Stomach smooth muscle (tissue), 2 donors: ENCODE results near the gene CLIC3.

ENCODE experiments used
- H3K27ac ChIP-seq: one replicate; pipeline ENCODE4 v1.7.0; 2013; ENCODE audit warnings: mild to moderate bottlenecking, low read length, inconsistent platforms
- H3K27me3 ChIP-seq, 2 donors: one replicate each; pipeline ENCODE4 v1.7.0; 2013; ENCODE audit warnings: low read length in 2 of 2; ENCODE audit not compliant: insufficient read depth in 2 of 2, control insufficient read depth in 1 of 2
- H3K36me3 ChIP-seq, 2 donors: one replicate each; pipeline ENCODE4 v1.7.0; 2013; ENCODE audit warnings: low read length in 2 of 2; ENCODE audit not compliant: control insufficient read depth in 2 of 2, insufficient read depth in 2 of 2
- H3K4me1 ChIP-seq: one replicate; pipeline ENCODE4 v1.7.0; 2013; ENCODE audit warnings: low read length; ENCODE audit not compliant: control insufficient read depth, insufficient read depth
- H3K4me3 ChIP-seq, 2 donors: one replicate each; pipeline ENCODE4 v1.7.0; 2013; ENCODE audit warnings: low read length in 2 of 2
- H3K9ac ChIP-seq, 2 donors: one replicate each; pipeline ENCODE4 v1.7.0; 2013; ENCODE audit warnings: low read length in 2 of 2, mild to moderate bottlenecking in 1 of 2
- H3K9me3 ChIP-seq, 2 donors: one replicate each; pipeline ENCODE4 v1.7.0; 2013; ENCODE audit warnings: low read length in 2 of 2; ENCODE audit not compliant: control insufficient read depth in 2 of 2
- donor health status: healthy.
- donor health status: Pancreatic carcinoma.

CLIC3 gene

DNA sequence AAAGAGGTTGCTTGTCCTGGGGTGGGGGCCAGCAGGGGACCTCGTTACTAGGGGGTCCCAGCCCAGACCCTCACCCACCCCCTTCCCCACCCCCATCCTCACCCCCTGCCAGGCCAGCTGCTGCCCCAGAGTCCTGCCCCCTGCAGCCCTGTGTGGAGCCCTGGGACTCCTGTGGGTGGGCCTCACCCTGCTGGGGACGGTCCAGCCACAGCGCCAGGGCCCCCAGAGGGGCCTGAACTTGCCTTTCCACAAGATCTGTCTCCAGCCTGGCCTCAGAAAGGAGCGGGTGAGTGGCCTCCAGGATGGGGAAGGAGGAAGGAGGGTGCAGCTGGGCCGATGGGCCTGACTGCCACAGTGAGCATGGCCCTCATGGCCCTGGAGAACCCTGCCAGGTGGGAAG, 26.6 kb downstream of the CLIC3 start:
- no peak overlapping the region for H3K4me3 ChIP-seq
- no peak overlapping the region for H3K27ac ChIP-seq
- peaks cover 0 to 3% of the 10 kb centered on the region in 2 donors for H3K27me3 ChIP-seq
- no peaks in the 10 kb centered on the region for H3K9me3 ChIP-seq
- H3K36me3 ChIP-seq, result no peaks in the 10 kb centered on the region
- H3K4me1 ChIP-seq, result peaks cover 2% of the 10 kb centered on the region
- no peak overlapping the region for H3K9ac ChIP-seq

DNA sequence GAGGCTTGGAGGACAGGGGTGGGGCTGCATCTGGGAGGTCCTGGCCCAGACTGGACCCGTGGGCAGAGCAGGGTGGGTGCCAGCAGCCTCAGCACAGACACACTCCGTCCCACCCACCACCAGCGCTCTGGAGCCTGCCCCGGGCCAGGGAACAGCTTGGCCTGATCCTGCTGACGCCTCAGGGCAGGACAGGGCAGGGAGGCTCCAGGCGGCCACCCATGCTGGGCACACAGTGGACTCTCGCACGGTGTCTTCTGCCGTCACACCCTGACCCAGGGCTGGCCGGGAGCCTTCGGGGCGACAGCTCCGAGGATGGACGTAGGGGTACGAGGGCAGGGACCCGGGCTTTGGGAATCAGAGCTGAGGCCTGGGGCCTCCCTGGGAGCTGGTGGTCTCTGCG, 27.2 kb downstream of the CLIC3 start:
- peaks cover 2% of the 10 kb centered on the region for H3K4me1 ChIP-seq
- H3K27ac ChIP-seq, result no peak overlapping the region
- H3K9me3 ChIP-seq, result no peaks in the 10 kb centered on the region

DNA sequence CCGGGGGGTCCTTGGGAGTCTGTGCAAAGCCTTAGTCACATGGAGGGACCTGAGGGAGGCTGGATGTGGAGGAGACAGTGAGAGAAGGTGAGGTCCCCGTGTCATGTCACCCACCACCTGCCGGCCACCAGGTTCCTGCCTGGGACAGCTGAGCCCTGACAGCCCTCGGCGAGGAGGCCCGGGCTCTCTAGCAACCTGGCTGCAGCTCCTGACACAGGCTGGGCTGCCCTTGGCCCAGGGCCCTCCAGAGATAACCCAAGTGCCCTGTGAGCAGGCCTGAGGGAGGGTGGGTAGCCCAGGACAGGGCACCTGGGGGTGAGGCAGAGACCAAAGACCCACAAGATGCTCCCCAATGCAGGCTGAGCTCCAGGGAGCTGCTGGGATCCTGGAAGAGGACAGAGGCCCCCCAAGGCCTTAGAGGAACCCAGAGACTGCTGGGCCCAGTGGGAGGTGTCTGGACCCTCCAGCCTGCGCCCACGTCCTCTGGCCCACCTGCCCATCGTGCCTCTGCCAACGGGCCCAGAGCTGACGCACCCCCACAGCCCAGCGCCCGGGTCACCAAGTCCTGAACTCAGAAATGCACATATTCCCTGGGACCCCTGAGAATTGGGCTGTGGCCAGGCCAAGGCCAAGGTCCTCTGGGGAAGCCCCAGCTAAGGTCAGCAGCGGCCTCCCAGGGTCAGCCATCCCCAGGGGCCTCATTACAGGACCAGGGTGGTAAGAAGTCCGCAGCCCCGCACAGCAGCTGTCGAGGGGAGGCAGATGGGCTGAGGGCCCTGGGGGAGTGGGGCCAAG, 27.8 kb downstream of the CLIC3 start:
- Histone ChIP-seq H3K4me1 (peaks cover 2% of the 10 kb centered on the region), H3K27me3 (peaks cover 0 to 3% of the 10 kb centered on the region in 2 donors), H3K36me3 (no peaks in the 10 kb centered on the region), H3K4me3 (no peak overlapping the region), H3K27ac (no peak overlapping the region), H3K9ac (no peak overlapping the region), H3K9me3 (no peaks in the 10 kb centered on the region)

More for the DNA sequence above, 27.2 kb downstream of the CLIC3 start:
- no peak overlapping the region for H3K9ac ChIP-seq
- no peaks in the 10 kb centered on the region for H3K36me3 ChIP-seq
- H3K4me3 ChIP-seq, result no peak overlapping the region
- peaks cover 0 to 3% of the 10 kb centered on the region in 2 donors for H3K27me3 ChIP-seq

DNA sequence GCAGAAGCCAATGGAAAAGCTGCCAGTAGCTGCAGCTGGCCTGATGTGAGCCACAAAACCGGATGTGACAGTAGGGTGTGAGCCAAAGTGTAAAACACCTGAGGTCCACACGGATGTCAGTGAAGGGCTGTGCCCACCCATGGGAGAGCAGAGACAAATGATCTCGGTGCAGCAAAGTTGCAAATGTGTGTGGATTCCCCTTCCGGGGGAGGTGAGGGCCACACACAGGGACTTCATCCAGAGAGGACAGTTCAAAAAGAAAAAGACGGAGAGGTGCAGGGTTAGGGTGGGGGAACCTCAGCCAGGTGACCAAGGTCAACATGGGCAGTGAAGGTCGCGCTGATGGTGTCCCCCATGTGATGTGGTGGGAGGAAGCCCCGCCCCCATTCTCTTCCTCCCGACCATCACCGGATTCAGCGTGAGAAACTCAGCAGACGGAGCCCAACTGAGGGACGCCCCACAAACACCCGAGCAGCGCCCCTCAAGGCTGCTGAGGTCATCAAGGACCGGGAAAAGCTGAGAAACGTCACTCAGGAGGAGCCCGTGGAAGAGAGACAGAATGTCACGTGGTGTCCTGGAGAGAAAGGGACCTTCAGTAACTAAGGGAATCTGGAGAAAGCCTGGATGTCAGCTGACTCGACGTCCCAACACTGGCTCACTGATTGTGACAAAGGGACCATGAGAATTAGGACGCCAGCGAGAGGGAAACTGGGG, 30.4 kb downstream of the CLIC3 start:
- H3K27ac ChIP-seq, result no peak overlapping the region
- no peaks in the 10 kb centered on the region for H3K9me3 ChIP-seq
- H3K4me1 ChIP-seq, result peaks cover 4% of the 10 kb centered on the region
- no peak overlapping the region for H3K9ac ChIP-seq
- H3K4me3 ChIP-seq, result no peak overlapping the region
- no peaks in the 10 kb centered on the region for H3K36me3 ChIP-seq
- peaks cover 0 to 3% of the 10 kb centered on the region in 2 donors for H3K27me3 ChIP-seq

DNA sequence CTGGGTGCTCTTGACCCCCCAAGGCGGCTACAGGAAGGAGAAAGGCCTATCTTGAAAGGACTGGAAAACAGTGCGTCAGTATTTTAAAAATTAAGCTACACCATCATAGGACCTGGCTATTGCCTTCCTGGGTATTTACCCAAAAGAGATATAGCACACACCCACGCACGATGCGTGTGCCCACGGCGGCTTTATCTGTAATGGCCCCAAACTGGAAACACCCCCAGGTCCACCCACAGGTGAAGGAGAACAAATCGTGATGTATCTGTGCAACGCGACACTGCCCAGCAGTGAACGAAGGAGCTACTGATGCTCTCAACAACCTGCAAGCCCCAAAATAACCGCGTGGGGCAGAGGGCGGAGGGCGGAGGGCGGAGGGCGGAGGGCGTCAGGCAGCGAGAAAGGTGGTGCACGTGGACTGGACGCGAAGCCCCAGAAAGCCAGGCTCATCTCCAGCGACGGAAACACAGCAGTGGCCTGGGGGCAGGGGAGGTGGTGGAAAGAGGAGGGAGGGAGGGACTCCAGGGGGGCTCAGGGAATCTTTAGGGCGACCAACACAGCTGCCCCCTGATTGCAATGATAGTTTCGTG, 31.4 kb downstream of the CLIC3 start:
- Histone ChIP-seq H3K9me3 (no peaks in the 10 kb centered on the region), H3K4me3 (no peak overlapping the region), H3K4me1 (peaks cover 4% of the 10 kb centered on the region), H3K27ac (no peak overlapping the region), H3K27me3 (peaks cover 0 to 3% of the 10 kb centered on the region in 2 donors), H3K9ac (no peak overlapping the region), H3K36me3 (no peaks in the 10 kb centered on the region)

DNA sequence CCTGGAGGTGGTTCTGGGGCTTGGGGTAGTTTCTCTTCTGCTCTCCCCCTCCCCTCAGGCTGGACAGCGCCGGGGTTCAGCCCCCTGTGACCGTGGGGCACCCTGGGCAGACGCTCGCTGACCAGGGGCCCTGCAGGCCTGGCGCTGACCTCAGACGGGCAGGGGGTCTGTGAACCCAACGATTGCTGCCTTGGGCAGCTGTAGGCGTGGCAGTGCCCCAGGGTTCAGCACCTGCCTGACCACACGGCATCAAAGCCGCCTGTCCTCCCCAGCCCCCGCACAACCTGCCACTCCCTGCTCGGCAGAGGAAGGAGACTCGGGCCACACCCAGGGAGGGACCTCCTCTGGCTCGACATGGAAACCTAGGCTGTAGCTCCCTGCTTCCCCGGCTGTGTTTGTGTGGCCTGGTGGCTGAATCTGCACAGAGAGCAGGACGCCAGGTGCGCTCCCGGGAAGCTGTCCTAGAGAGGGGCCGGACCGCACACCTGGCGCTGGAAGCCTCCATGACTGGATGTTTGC, 32.1 kb downstream of the CLIC3 start:
- peaks cover 4% of the 10 kb centered on the region for H3K4me1 ChIP-seq
- no peak overlapping the region for H3K9ac ChIP-seq
- H3K27me3 ChIP-seq, result peaks cover 0 to 3% of the 10 kb centered on the region in 2 donors
- H3K4me3 ChIP-seq, result no peak overlapping the region
- H3K36me3 ChIP-seq, result no peaks in the 10 kb centered on the region
- no peaks in the 10 kb centered on the region for H3K9me3 ChIP-seq
- no peak overlapping the region for H3K27ac ChIP-seq

DNA sequence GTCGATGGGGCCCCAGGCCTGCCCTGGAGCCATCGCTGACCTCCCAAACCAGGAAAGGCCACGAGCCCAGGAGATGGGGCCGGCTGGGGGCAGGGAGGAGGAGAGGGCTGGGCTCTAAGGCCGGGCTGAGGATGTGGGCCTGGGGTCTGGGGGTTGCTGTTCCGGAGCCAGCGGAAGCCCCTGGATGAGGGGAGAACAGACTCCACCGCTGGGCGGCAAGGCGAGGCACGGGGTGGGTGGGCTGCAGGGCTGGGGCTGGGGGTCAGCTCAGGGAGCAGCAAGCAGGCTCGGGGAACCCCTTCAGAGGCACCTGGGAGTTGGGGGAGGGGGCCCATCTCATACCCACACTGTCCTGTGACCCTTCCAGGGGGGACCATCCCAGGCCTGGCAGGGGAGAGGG, 32.6 kb downstream of the CLIC3 start:
- H3K27ac ChIP-seq, result no peak overlapping the region
- H3K4me3 ChIP-seq, result no peak overlapping the region
- H3K36me3 ChIP-seq, result no peaks in the 10 kb centered on the region
- peaks cover 3% of the 10 kb centered on the region for H3K4me1 ChIP-seq
- peaks cover 0 to 3% of the 10 kb centered on the region in 2 donors for H3K27me3 ChIP-seq
- H3K9me3 ChIP-seq, result no peaks in the 10 kb centered on the region
- H3K9ac ChIP-seq, result no peak overlapping the region

DNA sequence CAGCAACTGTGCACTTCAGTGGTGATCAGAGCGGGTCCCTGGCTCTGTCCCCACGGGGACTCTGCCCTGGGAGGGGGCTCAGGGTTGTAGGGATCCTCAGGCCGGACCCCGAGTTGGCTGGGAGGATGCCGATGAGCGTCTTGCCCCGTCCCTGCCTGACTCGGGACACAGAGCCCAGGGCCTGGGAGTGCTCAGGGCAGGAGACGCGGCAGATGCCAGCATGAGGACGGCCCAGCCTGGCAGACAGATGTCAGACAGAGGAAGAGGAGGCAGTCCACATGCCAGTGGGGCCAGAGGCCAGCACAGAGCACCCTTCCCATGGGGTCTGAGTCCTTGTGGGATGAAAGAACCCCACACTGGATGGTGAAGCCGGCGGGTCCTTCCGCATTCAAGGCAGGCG, 33.0 kb downstream of the CLIC3 start:
- Histone ChIP-seq H3K4me3 (no peak overlapping the region), H3K27ac (no peak overlapping the region), H3K9ac (no peak overlapping the region), H3K36me3 (no peaks in the 10 kb centered on the region), H3K4me1 (peaks cover 2% of the 10 kb centered on the region), H3K27me3 (peaks cover 0 to 3% of the 10 kb centered on the region in 2 donors), H3K9me3 (no peaks in the 10 kb centered on the region)

DNA sequence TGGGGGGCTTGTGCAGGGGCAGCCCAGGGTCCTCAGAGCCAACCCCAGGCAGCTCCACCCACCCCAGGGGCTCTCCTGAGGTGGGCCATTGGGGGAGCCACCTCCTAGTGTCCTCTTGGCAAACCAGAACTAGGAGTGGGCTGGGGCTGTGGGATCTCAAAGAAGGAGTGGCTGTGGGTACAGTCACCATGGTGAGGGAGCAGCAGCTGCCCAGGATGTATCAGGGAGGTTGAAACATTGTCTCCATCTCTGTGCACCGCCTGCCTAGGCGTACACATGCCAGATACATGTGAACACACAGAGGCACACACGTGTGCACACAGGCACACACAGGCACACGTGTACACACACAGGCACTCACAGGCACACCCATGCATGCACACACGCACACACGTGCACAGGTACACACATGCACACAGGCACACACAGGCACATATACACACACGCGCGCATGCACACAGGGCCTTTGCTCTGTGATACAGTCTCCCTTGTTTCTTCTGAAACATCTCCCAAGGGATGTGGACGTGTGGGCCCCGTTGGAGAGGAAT, 33.6 kb downstream of the CLIC3 start:
- H3K27ac ChIP-seq, result no peak overlapping the region
- H3K27me3 ChIP-seq, result peaks cover 0 to 3% of the 10 kb centered on the region in 2 donors
- no peak overlapping the region for H3K4me3 ChIP-seq
- H3K9me3 ChIP-seq, result no peaks in the 10 kb centered on the region
- peaks cover 2% of the 10 kb centered on the region for H3K4me1 ChIP-seq
- no peaks in the 10 kb centered on the region for H3K36me3 ChIP-seq
- H3K9ac ChIP-seq, result no peak overlapping the region

DNA sequence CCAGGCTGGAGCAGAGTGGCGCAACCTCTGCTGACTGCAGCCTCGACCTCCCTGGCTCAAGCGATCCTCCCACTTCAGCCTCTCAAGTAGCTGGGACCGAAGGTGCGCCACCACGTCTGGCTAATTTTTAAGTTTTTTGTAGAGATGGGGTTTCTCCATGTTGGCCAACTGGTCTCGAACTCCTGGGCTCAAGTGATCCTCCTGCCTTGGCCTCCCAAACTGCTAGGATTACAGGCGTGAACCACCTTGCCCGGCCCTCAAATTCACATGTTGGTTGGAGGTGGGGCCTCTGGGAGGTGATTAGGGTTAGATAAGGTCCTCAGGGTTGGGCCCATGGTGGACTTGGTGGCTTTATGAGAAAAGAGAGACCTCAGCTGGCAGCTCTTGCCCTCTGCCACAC, 34.2 kb downstream of the CLIC3 start:
- Histone ChIP-seq H3K4me3 (no peak overlapping the region), H3K4me1 (peaks cover 2% of the 10 kb centered on the region), H3K27ac (no peak overlapping the region)

More for the DNA sequence above, 34.2 kb downstream of the CLIC3 start:
- no peaks in the 10 kb centered on the region for H3K9me3 ChIP-seq
- no peaks in the 10 kb centered on the region for H3K36me3 ChIP-seq
- no peak overlapping the region for H3K9ac ChIP-seq
- H3K27me3 ChIP-seq, result peaks cover 0 to 3% of the 10 kb centered on the region in 2 donors
